GM18511 (cell line): ENCODE measurements around the gene BRD1.

Experiments used
- ATAC-seq: cut with Tn5 transposase; IDR thresholded peaks from one replicate; pipeline ENCODE4 v1.9.1; 2021; ENCODE audit warnings: mild to moderate bottlenecking, moderate library complexity; ENCODE audit not compliant: unreplicated experiment

Gene BRD1

DNA sequence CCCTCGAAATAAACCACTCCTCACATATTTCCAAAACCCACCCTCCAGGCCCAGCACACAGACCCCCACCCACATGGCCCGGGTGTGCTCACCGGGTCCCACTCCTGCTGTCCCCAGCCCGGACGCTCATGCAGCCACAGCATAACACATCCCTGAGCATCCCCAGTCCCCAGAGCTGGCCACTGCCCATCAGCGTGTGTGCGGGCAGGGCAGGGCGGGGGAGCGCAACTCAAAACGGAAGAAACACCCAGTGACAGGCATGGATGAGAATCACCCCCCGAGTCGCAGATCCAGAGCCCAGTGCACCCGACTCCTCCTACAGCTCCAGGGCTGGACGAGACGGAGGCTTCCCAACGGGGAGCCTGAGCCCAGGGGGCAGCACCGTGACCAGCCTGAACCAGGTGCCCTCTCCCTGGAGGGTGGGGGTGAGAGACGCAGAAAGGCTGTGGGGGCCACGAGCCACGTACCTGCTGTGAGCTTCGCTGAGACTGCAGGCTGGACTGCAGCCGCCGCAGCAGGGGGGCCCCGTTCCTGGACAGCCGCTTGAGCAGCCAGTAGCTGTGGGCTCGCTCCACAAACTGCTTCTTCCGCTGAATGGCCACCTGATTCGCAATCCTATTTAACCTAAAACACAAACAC is 23.8 kb downstream of the BRD1 start:
- no peak for ATAC-seq

DNA sequence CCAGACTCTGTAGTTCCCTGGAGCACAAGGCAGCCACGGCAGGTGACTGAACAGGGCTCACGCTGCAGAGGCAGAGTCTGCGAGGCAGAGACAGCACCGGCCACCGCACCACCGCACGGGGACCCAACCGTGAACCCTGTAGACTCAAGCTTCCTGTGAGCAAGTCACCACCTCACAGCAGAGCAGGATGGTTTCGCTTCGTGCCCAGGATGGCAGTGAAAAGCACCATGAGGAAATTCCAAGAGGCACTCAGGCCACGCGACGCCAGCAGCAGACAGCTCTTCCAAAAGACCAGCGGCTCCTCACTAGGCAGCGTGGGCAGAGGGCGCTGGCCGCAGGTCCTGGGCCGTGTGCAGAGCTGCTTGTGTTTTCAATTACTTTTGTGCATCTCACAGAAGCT is 24.5 kb downstream of the BRD1 start:
- no peak for ATAC-seq

DNA sequence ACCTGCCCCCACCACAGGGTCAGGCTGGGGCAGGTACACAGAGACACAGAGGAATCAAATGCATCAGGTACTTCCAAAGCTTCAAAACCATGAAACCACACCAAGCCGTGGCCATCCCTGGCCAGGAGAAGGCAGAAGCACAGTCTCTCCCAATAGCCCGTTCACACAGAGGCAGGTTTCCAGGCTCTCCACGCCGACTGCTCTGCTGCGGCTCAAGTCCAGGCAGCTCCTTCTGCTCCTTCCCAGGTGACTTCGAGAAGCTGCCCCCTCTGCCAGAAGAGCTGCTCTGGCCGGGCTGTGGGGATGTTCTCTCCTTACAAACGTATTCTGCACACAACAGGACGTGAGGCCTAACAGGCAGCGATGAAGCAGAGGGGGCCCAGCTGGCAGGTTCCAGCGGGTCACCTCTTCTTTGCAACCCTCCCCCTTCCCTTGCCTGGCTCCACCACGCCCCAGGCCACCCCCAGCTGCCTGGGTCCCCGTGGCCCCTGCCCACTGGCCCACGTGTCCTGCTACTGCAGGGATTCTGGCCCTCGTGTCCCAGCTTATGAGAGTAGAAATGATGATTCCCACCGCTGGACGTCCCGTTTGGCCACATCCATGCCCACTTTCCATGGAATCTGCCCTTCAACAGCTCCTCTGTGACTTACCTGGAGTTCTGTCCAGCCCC is 26.1 kb downstream of the BRD1 start:
- ATAC-seq = no peak

GRCh38 chr22:49800408-49801238 is 27.1 kb downstream of the BRD1 start:
- no peak for ATAC-seq

DNA sequence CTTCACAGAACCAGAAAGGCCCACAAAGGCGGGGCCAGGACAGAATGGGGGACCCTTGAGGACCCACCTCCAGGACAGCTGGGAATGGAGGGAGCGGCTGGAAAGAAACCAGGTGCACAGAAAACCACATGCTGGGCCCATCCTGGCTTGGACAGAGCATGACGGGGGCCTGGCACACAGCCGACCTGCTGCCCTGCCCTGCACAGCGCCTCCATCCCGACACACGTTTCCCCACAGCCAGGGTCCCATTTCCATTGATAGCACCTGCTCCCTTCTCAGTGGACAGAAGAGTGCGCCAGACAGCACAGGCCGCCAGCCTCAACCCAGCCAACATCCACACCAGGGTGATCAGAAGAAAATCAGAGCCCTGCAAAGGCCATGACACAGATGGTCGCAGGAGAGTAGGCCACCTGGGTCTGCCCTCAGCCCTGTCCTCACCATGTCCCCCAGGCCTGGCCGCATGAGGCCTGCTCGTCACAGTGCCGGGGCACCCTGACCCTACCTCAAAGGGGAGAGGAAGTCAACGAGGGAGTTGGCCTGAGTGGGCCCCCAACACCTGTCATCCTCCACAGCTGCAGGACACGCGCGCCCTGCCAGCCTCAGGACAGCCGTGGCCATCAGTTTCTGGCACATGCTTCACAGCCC is 28.1 kb downstream of the BRD1 start:
- ATAC-seq = no peak

- ATAC-seq = no peak
These were observed 29.1 kb downstream of the BRD1 start for GRCh38 chr22:49798486-49799151.

DNA sequence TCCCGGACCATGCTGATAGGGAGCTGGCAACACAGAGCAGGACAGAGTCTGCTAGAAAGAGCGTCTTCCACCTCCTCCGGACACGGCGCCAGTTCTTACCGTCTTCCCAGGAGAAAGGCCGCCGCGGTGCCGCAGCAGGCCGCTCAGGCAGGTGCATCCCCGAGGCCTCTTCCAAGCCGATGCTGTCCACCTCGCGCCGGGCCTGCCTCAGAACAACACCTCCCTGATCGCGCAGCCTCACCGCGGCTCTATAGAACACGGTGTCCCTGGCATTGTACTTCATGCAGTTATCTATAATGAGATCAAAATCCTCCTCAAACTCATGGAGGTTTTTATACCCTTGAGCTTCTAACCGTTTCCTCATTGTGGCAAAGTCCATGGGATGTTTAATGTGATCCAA is 30.0 kb downstream of the BRD1 start:
- ATAC-seq = no peak

- no peak for ATAC-seq
These were observed 30.9 kb downstream of the BRD1 start for GRCh38 chr22:49796596-49797270.

DNA sequence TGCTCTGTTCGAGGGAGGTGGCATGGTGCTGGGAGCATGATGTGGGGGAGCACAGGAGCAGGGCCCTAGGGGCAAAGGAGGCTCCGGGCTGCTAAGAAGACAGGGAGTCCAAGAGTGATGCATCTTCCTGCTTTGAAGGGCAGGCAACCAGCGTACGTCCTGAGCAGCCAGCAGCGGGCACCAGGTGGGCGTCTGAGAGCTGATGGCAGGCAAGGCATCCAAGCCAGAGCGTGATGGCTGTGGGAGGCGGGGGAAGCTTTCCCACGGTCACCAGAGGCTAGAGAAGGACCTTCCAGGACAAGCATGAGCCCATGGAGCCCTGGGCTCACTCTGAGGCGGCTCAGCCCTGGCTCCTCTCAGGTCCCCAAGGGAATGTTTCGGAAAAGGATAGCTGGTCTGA is 32.2 kb downstream of the BRD1 start:
- no peak for ATAC-seq

GRCh38 chr22:49793871-49794270 is 33.8 kb downstream of the BRD1 start:
- no peak for ATAC-seq

DNA sequence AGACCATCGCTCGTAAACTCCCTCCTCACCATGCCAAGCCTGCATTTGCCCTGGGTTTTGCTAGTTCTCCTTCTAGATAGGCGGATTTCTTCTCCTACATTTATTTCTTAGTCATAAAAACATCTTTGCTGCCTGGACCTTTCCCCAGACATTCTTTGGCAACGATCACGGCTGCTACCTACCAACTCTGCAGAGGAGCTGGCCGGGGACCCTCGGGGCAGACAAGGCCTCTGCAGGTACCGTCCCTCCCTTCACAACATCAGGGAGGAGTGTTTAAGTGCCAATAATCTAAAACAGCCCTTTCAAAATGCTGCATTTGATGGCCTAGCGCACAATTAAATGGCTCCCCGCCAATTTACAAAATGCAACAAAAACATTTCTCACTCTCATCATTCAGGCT is 34.4 kb downstream of the BRD1 start:
- no peak for ATAC-seq

- no peak for ATAC-seq
These were observed 35.6 kb downstream of the BRD1 start for GRCh38 chr22:49792107-49792506.

GRCh38 chr22:49791682-49792081 is 36.0 kb downstream of the BRD1 start:
- ATAC-seq = no peak

GRCh38 chr22:49790912-49791311 is 36.8 kb downstream of the BRD1 start:
- no peak for ATAC-seq

- ATAC-seq = no peak
These were observed 38.2 kb downstream of the BRD1 start for GRCh38 chr22:49789289-49790141.

- no peak for ATAC-seq
These were observed 39.2 kb downstream of the BRD1 start for GRCh38 chr22:49788504-49788903.

GRCh38 chr22:49787861-49788260 is 39.8 kb downstream of the BRD1 start:
- no peak for ATAC-seq

DNA sequence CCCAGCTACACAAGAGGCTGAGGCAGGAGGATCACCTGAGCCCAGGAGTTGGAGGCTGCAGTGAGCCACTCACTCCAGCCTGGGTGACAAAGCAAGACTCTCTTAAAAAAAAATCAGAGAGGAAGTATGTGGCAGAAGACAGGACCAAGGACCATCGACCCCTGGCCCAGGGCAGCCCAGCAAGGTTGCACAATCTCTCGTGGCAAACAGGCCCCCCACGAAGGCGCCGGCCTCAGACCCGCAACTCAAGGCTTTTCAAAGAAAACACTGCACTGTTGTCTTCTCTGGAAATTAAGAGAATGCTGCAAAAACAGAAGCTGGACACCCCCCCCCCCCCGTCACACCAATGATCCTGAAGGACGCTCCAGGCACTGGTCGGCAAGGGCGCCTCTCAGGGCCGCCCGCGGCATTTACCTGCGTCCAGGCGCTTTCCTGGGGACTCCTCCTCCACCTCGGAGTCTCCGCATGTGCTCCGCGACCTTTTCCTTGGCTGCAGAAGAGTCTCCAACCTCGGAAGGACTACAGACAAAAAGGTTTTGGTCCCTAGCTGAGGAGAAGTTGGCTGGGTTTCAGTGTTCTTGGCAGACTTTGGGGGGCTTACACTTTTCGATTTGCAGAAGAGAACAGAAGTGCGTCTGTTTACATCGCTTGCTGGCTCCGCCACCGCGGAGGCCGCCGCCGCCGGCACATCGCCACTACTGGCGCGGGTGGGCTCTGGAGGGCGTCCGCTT is 40.5 kb downstream of the BRD1 start:
- no peak for ATAC-seq
